Measurements from ENCODE around the gene PDIA4.
"Not testable (repeated sequence)": the region's sequence is repeated elsewhere in the genome, so short reads cannot be mapped to it uniquely, and the experiment has no call there.

PDIA4 gene

GRCh38 chr7:149028346-149029109, at the start of gene PDIA4:
PDIA4 (minus strand) TSS chr7:149028505; CDS start chr7:149028408, 97 bp downstream.
- peak; percentile 98 to 99 for DNase-seq (ENCODE audit: extremely low read depth in 1 of 2, low read depth in 1 of 2)

DNA sequence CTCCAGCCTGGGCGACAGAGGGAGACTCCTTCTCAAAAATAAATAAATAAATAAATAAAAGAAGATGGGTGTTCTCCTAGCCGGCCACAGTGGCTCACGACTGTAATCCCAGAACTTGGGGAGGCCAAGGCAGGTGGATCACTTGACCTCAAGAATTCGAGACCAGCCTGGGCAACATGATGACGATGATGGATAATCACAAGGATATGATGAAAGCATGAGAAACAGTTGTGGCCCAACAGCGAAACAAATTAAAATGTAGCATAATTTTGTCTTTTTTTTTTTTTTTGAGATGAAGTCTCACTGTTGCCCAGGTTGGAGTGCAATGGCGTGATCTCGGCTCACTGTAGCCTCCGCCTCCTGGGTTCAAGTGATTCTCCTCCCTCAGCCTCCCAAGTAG, 49.3 kb upstream of the PDIA4 start:
- DNase-seq (ENCODE audit: extremely low read depth in 1 of 2, low read depth in 1 of 2): no peak

DNA sequence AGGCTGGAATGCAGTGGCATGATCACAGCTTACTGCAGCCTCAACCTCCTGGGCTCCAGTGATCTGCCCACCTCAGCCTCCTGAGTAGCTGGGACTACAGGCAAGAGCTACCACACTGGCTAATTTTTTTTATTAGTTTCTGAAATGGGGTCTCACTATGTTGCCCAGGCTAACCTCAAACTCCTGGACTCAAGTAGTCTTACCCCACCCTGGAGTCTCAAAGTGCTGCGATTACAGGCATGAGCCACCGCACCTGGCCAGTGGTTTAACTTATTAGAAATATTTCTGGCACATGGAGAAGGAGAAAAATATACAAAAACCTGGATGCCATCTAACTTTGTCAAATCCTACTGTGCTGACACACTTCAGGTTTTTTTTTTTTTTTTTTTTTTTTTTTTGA, 47.0 kb upstream of the PDIA4 start:
- DNase-seq (ENCODE audit: extremely low read depth in 1 of 2, low read depth in 1 of 2): no peak

DNA sequence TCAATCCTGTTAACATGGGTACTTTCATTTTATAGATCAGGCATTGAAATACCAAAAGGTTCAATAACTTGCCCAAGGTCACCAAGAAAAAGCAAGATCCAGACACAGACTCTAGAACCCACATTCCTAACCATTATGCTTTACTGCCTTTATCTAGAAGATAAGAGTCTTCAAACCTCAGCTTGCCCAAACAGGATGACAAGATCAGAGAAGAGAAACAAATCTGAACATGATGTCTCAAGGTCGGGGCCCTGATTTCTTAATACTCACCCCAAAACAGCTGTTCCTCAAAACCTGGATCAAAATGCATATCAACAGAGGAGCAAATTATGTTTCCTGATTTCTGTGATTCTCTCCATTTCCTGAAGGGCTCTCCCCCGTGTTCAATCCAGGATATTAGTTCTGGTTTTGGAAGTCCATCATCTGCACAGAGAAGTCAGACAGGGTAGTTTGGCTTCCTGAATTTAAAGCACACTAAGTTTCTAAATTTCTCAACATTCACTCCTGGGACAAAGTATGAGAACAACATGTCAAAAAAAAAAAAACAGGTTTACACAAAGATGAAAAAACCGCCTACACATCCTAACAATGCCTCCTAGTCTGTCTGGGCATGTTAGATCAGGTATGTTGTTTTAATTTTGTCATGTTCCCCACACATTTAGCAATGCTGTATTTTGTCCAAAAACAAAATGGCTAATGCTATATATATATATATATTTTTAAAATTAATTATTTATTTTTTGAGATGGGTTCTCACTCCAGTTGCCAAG, 46.0 kb upstream of the PDIA4 start:
- no peak for DNase-seq (ENCODE audit: extremely low read depth in 1 of 2, low read depth in 1 of 2)

DNA sequence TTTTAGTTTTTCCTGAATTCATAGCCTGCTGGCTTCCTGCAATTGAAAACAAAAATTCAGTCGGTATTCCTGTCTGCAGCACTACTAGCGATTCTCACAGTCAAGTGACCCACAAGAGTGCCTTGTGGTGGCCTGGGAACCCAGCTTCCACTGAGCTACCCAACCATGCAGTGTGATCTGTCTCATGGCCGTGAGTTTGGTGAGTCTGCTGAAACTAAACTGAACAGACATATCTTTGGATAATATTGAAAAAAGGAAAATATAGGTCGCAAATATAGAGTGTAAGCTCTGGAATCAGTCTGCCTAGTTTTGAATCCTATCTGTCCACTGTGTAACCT, 44.1 kb upstream of the PDIA4 start:
- no peak for DNase-seq (ENCODE audit: extremely low read depth in 1 of 2, low read depth in 1 of 2)

DNA sequence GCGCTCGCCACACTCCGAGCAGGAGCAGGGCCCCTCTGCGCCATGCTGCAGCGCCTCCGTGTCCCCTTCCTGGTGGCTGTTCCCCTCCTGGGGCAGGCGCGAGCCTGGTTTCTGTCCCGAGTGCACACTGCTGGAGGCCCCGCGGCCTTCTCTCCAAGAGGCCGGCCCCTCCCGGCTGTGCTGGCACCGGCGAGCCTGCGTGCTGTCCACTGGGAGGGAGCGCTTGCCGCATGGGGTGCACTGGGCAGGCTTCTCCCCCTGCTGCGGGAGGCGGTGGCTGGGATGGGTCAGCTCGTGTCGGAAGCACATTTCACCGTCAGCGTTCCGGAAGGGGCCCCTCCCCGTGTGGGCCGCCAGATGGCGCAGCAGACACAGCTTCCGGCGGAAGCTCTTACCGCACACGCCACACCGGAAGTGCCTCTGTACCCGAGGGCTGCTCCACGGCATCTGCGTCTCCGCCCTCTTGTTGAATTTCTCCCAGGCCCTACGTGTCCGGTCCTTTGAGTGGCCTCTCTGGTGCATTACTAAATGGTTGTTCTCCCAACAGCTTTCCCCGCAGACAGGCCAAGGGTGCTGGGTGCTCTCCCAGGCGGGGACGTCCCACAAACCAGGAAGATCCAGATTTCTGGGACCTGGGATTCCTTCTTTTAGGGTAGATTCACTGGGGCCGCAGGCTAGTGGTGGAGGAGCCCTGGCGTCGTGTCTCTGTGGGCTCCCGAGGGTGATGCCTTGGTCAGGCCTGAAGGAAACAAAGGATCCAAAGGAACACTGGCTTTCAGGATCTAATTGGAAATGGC, 43.5 kb upstream of the PDIA4 start:
- DNase-seq (ENCODE audit: extremely low read depth in 1 of 2, low read depth in 1 of 2): peak in 1 of 2 donors; percentile 21

GRCh38 chr7:149071182-149071635, 42.9 kb upstream of the PDIA4 start:
- DNase-seq (ENCODE audit: extremely low read depth in 1 of 2, low read depth in 1 of 2): no peak

DNA sequence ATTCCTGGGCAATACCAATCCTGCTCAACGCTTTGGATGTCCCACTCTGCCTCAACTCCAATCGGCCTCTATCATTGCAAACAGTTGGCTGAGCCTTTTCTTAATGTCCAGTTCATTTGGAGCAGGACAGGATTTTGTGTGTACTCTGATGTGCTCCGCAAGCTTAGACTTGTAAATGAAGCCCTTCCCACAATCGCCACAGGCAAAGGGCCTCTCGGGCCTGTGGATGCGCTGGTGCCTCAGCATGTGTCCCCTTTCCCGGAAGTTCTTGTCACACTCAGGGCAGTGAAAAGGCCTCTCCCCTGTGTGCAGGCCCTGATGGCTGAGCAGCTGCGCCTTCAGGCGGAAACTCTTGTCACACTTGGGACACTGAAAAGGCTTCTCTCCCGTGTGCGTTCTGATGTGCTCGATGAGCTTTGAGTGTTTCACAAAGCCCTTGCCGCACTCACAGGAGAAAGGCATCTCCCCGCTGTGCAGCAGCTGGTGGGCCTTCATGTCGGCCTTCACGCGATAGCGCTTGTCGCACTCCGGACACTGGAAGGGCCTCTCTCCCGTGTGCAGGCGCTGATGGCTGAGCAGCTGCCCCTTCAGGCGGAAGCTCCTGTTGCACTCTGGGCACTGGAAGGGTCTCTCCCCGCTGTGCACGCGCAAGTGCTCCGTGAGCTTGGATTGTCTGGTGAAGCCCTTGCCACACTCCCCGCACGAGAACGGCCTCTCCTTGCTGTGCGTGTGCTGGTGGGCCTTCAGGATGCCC, 42.2 kb upstream of the PDIA4 start:
- no peak for DNase-seq (ENCODE audit: extremely low read depth in 1 of 2, low read depth in 1 of 2)

DNA sequence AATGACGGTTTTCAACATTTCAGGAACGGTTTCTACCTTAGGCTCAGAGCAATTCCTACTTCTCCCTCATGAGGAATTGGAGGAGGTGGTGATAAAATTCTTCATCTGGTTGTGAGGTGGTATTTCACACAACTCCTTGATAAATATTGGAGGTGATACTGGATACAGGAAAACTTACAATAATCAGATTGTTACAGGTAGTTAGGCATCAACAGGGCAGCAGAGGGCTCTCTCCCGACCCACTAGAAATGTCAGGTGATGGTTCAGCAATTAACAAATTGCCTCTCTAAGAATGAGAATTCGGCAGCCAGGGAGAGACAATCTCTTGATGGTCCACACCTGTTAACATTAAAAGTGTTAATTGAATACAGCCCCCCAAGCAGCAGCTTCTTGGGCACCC, 39.6 kb upstream of the PDIA4 start:
- no peak for DNase-seq (ENCODE audit: extremely low read depth in 1 of 2, low read depth in 1 of 2)

DNA sequence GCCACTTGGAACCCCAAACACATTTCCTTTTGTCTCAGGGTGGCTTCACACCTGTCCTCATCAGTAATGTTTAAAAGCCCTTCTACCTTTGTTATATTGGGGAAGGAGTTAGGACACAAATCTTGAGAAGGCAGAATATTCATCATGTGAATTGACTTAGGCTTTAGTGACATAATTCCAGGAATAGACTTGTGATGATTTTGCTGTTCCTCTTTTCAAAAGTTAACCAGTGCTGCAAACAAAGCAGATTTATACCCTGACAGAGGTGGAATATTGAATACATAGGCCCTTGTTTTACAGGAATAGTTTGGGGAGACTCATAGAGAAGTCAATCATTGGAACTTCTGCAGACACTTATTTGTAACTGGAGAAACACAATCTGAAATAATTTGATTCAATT, 35.2 kb upstream of the PDIA4 start:
- no peak for DNase-seq (ENCODE audit: extremely low read depth in 1 of 2, low read depth in 1 of 2)

DNA sequence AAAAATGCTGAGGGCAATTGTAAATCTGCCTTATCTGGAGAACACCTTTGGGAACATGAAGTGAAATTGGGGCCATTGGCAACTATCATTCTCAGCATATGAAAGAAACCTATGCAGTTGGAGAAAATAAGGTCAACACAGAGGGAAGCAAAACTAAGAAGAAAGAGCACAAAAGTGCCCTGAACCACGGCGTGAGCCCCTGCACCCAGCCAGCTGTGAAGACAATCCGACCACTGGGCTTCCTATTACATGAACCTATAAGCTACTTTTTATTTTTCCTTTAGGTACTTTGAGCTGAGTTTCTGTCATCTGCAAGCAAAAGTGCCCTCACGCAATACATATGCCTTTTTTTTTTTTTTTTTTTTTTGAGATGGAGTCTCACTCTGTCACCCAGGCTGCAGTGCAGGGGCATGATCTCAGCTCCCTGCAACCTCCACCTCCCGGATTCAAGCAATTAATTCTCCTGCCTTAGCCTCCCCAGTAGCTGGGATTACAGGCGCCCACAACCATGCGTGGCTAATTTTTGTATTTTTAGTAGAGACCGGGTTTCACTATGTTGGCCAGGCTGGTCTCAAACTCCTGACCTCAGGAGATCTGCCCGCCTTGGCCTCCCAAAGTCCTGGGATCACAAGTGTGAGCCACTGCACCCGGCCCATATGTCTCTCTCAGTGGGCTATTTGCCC, 34.1 kb upstream of the PDIA4 start:
- DNase-seq (ENCODE audit: extremely low read depth in 1 of 2, low read depth in 1 of 2): not testable (repeated sequence)

DNA sequence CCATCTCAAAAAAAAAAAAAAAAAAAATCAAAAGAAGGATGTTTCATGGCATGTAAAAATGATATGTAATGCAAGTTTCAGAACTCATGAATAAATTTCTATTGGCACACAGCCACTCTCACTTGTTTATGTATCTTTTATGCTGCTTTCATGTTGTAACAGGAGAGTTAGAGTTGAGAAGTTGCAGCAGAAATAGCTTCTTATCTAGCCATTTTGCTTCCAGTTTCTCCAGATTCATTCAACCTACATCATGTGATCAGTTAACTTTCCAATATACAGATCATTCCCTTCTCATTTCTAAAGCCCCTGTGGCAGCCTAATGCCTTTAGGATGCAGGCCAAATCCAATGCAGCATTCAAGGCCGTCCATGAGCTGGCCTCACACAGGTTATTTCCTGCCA, 31.9 kb upstream of the PDIA4 start:
- no peak for DNase-seq (ENCODE audit: extremely low read depth in 1 of 2, low read depth in 1 of 2)

- no peak for DNase-seq (ENCODE audit: extremely low read depth in 1 of 2, low read depth in 1 of 2)
Observed at GRCh38 chr7:149053885-149054284, 25.6 kb upstream of the PDIA4 start.

DNA sequence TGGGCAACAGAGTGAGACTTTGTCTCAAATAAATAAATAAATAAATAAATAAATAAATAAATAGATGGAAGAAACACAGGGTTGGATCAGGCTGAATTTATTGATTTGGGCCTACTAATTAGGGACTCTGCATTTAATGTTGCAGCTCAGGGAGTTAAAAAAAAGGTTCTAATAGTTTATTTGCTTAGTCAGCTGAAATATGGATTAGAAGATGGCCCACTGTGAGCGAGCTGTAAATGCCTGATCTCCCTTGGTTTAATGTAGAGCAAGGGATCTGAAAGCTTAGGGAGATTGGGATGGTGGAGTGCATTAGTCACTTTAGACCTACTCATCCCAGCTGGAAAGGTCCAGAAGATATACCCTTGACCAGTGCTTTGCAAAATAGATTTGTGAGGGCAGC, 25.1 kb upstream of the PDIA4 start:
- DNase-seq (ENCODE audit: extremely low read depth in 1 of 2, low read depth in 1 of 2): no peak

- DNase-seq (ENCODE audit: extremely low read depth in 1 of 2, low read depth in 1 of 2): no peak
Observed at GRCh38 chr7:149050941-149051340, 22.6 kb upstream of the PDIA4 start.

GRCh38 chr7:149048805-149049204, 20.5 kb upstream of the PDIA4 start:
- DNase-seq (ENCODE audit: extremely low read depth in 1 of 2, low read depth in 1 of 2): no peak

DNA sequence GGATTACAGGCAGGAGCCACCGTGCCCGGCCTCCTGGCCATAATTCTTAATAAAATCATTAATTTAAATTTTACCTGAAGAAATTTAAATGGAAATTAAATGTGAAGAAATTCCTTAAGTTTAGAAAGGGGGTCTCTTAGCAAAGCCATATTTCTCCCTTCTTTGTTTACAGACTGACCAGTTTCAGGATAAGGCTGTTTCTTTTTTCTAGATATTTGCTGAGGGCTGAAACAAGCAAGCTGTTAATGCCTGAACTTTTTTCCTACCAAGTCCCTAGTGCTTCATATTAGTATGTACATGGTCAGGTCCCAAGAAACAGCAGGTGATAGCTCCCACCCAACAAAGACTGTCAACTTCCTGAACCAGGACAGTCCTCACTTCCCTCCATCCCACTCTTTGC, 18.1 kb upstream of the PDIA4 start:
- DNase-seq (ENCODE audit: extremely low read depth in 1 of 2, low read depth in 1 of 2): no peak

DNA sequence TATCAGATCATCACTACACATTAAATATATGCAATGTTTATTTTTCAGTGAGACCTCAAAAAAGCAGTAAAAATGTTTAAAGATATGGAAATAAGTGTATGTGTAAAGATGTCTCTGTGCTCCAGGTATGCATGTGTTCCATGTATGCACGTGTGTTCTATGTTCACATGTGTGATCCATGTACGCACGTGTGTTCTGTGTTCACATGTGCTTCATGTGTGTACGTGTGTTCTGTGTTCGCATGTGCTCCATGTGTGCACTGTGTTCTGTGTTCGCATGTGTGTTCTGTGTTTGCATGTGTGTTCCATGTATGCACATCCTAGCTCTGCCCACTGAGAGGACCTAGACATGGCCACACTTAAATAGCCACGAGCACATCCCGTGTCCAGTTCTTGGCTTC, 15.6 kb upstream of the PDIA4 start:
- DNase-seq (ENCODE audit: extremely low read depth in 1 of 2, low read depth in 1 of 2): no peak

- no peak for DNase-seq (ENCODE audit: extremely low read depth in 1 of 2, low read depth in 1 of 2)
Observed at GRCh38 chr7:149041350-149041749, 13.0 kb upstream of the PDIA4 start.

GRCh38 chr7:149038641-149039040, 10.3 kb upstream of the PDIA4 start:
- DNase-seq (ENCODE audit: extremely low read depth in 1 of 2, low read depth in 1 of 2): not testable (repeated sequence)

Measured in activated CD8-positive, alpha-beta memory T cell treated with anti-CD3 and anti-CD28 coated beads for 1 hour (primary cell).